ENCODE measurements around the gene RHOU. TPM values are rescaled to one million over a fixed set of nuclear protein-coding genes. Genes with fewer than 3 reads are reported as not detected.

RHOU gene
- total RNA-seq, 2 experiments from 2014 or later: 1.2 TPM

DNA sequence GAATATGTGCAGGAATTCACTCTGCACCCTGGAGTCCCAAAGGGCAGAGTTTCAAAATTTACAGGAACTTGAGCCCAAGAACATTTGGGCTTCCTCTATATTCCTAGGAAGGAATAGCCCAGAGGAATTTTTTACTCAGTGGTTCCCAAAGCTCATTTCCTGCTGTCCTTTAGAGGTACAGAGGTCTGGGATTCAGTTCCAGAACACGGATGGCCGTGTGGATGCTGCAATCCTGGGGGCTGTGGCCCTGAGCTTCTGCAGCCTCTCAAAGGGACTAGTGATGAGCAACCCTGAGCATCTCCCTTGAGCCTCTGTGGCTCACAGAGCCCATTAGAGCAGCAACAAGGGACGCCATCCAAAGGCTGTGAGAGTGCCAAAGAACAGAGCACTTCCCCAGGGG is 10.1 kb upstream of the RHOU start:
- Mint-ChIP-seq H3K36me3 (ENCODE audit: low read depth) (no peaks in the 10 kb centered on the region), H3K27me3 (peaks cover 1% of the 10 kb centered on the region), H3K4me1 (ENCODE audit: low read depth) (no peaks in the 10 kb centered on the region), H3K4me3 (no peak overlapping the region), H3K27ac (no peak overlapping the region), H3K9me3 (no peaks in the 10 kb centered on the region)
- DNase-seq: no peak
- POLR2A ChIA-PET: no interaction called here
- intact Hi-C loops (cut with micrococcal nuclease): no loop called here
- CTCF ChIA-PET: no interaction called here
- TF ChIP-seq, protein P1, sequence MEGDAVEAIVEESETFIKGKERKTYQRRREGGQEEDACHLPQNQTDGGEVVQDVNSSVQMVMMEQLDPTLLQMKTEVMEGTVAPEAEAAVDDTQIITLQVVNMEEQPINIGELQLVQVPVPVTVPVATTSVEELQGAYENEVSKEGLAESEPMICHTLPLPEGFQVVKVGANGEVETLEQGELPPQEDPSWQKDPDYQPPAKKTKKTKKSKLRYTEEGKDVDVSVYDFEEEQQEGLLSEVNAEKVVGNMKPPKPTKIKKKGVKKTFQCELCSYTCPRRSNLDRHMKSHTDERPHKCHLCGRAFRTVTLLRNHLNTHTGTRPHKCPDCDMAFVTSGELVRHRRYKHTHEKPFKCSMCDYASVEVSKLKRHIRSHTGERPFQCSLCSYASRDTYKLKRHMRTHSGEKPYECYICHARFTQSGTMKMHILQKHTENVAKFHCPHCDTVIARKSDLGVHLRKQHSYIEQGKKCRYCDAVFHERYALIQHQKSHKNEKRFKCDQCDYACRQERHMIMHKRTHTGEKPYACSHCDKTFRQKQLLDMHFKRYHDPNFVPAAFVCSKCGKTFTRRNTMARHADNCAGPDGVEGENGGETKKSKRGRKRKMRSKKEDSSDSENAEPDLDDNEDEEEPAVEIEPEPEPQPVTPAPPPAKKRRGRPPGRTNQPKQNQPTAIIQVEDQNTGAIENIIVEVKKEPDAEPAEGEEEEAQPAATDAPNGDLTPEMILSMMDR (IDR thresholded peaks at IDR 0.05): no peak
- ATAC-seq: no peak

DNA sequence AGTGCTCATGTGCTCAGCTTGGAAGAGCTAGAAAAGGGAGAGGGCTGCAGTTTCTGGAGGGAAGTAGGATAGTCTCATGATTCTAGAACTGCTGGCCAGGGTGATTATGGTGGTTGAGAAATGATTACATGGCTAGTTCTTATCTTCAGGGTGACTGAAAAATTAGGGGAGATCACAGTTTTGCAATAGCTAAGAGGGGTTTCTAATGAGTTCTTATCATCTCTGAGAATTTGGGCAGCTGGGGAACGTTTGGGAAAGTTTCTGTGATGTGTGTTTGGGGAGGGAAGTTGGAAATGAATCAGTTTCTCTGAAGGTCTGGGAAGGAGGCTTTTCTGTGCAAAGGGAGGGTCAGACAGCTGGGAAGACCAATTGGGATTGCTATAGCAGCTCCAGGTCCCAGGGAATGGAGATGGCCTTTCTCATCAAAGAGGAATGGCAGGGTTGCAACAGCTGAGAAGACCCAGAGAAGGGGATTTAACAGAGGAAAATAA is 7.6 kb upstream of the RHOU start:
- no peaks in the 10 kb centered on the region for H3K4me1 Mint-ChIP-seq (ENCODE audit: low read depth)
- H3K4me3 Mint-ChIP-seq: no peak overlapping the region
- DNase-seq (no peak), ATAC-seq (no peak)
- no peak overlapping the region for H3K27ac Mint-ChIP-seq
- ChIA-PET POLR2A (no interaction called here), CTCF (interaction anchor here (1.3 to 2.4 kb wide), 3 partner anchors 8 to 499 kb away, joined by 4 to 5 read pairs (median 4); partner anchors contain the start of gene RHOU)
- no peaks in the 10 kb centered on the region for H3K9me3 Mint-ChIP-seq
- TF ChIP-seq, protein P1 (IDR thresholded peaks at IDR 0.05): no peak
- peaks cover 7% of the 10 kb centered on the region for H3K27me3 Mint-ChIP-seq
- intact Hi-C loops (cut with micrococcal nuclease): no loop called here
- no peaks in the 10 kb centered on the region for H3K36me3 Mint-ChIP-seq (ENCODE audit: low read depth)

DNA sequence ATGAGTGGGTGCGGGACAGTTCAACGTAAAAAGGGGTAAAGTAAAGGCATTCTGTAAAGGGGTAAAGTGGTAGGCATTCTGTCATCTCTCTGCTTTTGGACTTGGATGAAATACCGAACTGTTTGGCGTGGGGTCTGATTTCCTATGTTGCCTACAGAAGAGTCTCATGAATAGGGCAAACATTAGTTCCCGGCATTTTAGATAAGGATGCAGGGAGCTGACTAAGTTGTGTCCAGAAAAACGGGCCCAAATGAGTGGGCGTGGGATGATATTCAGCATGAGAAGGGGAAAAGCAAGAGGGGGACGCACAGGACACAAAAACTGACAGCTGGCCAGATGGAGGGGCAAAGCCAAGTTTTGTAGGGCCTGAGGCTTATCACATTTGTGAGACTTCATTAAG is 2.9 kb upstream of the RHOU start:
- Mint-ChIP-seq H3K27ac (no peak overlapping the region), H3K4me3 (no peak overlapping the region), H3K9me3 (no peaks in the 10 kb centered on the region), H3K36me3 (ENCODE audit: low read depth) (no peaks in the 10 kb centered on the region), H3K4me1 (ENCODE audit: low read depth) (peaks cover 2% of the 10 kb centered on the region), H3K27me3 (peaks cover 11% of the 10 kb centered on the region)
- ATAC-seq (no peak), DNase-seq (no peak)
- intact Hi-C loops (cut with micrococcal nuclease): no loop called here
- TF ChIP-seq, protein P1 (IDR thresholded peaks at IDR 0.05): no peak
- POLR2A ChIA-PET: no interaction called here
- CTCF ChIA-PET: interaction anchor here (1.0 kb wide), 1 partner anchor 495 kb away, joined by 3 read pairs; no protein-coding TSS in a partner anchor

DNA sequence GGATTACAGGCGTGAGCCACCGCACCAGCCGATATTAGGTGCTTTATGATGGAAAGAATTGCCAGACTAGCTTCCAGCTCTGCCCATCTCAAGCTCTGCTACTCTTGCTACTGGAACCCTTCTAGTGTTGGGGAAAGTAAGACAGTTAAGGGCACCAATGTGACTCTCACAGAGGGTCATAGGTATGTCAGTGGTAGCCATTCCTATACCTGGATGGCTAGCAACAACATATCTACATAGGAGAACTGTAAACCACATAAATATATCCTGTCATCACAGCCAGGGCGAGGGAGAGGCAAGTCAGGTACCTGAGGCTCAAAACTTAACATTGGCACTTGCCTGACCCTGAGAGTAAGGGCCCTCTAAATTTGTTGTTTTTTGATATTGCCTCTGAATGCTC is 1.7 kb upstream of the RHOU start:
- Mint-ChIP-seq H3K36me3 (ENCODE audit: low read depth) (no peaks in the 10 kb centered on the region), H3K27me3 (peaks cover 11% of the 10 kb centered on the region), H3K4me3 (no peak overlapping the region), H3K9me3 (no peaks in the 10 kb centered on the region), H3K27ac (no peak overlapping the region), H3K4me1 (ENCODE audit: low read depth) (peaks cover 5% of the 10 kb centered on the region)
- DNase-seq (no peak), ATAC-seq (no peak)
- TF ChIP-seq, protein P1 (IDR thresholded peaks at IDR 0.05): no peak
- ChIA-PET CTCF (interaction anchor here (1.1 to 3.4 kb wide), 4 partner anchors 77 to 495 kb away, joined by 3 to 49 read pairs (median 3); no protein-coding TSS in a partner anchor), POLR2A (no interaction called here)
- intact Hi-C loops (cut with micrococcal nuclease): no loop called here

DNA sequence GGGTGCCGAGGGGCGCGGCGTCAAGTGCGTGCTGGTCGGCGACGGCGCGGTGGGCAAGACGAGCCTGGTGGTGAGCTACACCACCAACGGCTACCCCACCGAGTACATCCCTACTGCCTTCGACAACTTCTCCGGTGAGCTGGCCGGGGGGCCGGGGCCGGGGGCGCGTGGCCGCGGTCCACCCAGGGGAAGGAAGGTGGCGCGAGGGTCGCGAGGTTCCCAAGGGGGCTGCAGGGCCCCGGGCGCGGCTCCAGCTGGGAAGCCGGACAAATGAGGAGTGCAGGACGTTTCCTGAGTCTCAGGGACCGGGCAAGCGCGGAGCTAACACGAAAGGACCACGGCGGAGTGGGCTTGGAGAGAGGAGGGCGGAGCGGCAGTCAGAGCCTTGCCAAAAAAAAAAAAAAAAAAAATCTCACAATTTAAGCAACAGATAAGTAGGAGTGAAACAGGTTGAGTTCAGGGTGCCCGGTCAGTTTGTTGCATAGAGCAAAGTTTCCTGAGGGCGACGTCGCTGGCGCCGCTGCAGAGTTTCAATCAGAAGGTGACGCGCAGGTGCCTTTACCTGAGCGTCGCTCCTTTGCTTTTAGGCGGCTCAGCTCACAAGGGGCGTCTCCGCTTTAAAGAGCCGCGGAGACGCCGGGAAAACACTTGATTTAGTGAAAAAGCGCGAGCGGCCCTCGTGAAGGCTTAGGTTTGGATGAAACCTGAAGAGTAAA is 750 bp downstream of the RHOU start:
- CTCF ChIA-PET: interaction anchor here (0.7 to 3.4 kb wide), 16 partner anchors 9 to 519 kb away, joined by 3 to 49 read pairs (median 4); no protein-coding TSS in a partner anchor
- Mint-ChIP-seq H3K9me3 (no peaks in the 10 kb centered on the region), H3K27me3 (peaks cover 10% of the 10 kb centered on the region), H3K4me1 (ENCODE audit: low read depth) (peaks cover 5% of the 10 kb centered on the region), H3K36me3 (ENCODE audit: low read depth) (no peaks in the 10 kb centered on the region), H3K27ac (no peak overlapping the region), H3K4me3 (peak overlapping the region; percentile 68)
- intact Hi-C loops (cut with micrococcal nuclease): no loop called here
- POLR2A ChIA-PET: interaction anchor here (1.0 to 1.5 kb wide), 2 partner anchors 54 to 80 kb away, joined by 3 read pairs; no protein-coding TSS in a partner anchor
- ATAC-seq (peak; percentile 26), DNase-seq (peak; percentile 23)
- TF ChIP-seq, protein P1 (IDR thresholded peaks at IDR 0.05): no peak

All from activated CD8-positive, alpha-beta T cell treated with anti-CD3 and anti-CD28 coated beads for 36 hours (primary cell).